ENCODE measurements around the gene CALCOCO2. TPM values are rescaled to one million over a fixed set of nuclear protein-coding genes. Genes with fewer than 3 reads are reported as not detected.
A peak's percentile ranks its signal among the peaks of the same experiment; 100 is the strongest.

CALCOCO2 gene
- total and polyA plus RNA-seq, 10 of the 15 experiments (the other 5 are each of a cell fraction or from before 2014, with no cell fraction given), result 20.2 to 138 (median 53.1) TPM

- 26% methylated on average over 2 of the region's 2 CpGs for WGBS (ENCODE audit: insufficient coverage, insufficient replicate concordance, low lambda C conversion rate, missing lambda C conversion rate)
- Histone ChIP-seq H3K4me1 (ENCODE audit: control insufficient read depth, insufficient read depth, low read length) (peaks cover 27% of the 10 kb centered on the region), H3K27ac (ENCODE audit: control insufficient read depth, insufficient read depth) (peak overlapping the region; percentile 83), H3K36me3 (ENCODE audit: control insufficient read depth in 2 of 2, insufficient read depth in 2 of 2, low read length in 1 of 2) (peaks cover 0 to 12% of the 10 kb centered on the region in 2 experiments), H2AFZ (ENCODE audit: control insufficient read depth, low read depth, low read length) (no peak overlapping the region), H3K9ac (ENCODE audit: control insufficient read depth, insufficient read depth, low read length) (peak overlapping the region; percentile 84), H3K4me2 (ENCODE audit: control insufficient read depth, insufficient read depth) (peak overlapping the region; percentile 73), H3K9me3 (replicated peaks; ENCODE audit: control insufficient read depth, insufficient read depth, low read length) (no peaks in the 10 kb centered on the region), H3K27me3 (replicated peaks in 1 of 2; ENCODE audit: control insufficient read depth in 2 of 2, insufficient read depth in 2 of 2, low read length in 1 of 2) (no peaks in the 10 kb centered on the region), H3K79me2 (ENCODE audit: control insufficient read depth, insufficient read depth, low read length) (peaks cover 72% of the 10 kb centered on the region), H4K20me1 (ENCODE audit: control insufficient read depth, insufficient read depth) (no peaks in the 10 kb centered on the region), H3K4me3 (peak overlapping the region; percentile 84)
- DNase-seq (ENCODE audit: low read depth, low spot score), result no peak
- intact Hi-C loops (cut with micrococcal nuclease; ENCODE audit: unreplicated experiment), result no loop called here
- in situ Hi-C loops (cut with MboI), result no loop called here
- no TSS peak for BruUV-seq (replicated peaks)
- no peak for FAIRE-seq
- no peak for ATAC-seq
- ChIA-PET SMC1A (ENCODE audit: uncharacterized antibody, unreplicated experiment) (interaction anchor here (0.8 to 1.1 kb wide), 3 partner anchors 9 to 101 kb away, joined by 3 read pairs; no protein-coding TSS in a partner anchor), POLR2A (interaction anchor here (0.6 to 1.1 kb wide), 2 partner anchors 18 to 89 kb away, joined by 3 read pairs; partner anchors contain the start of gene ATP5MC1), RAD21 (ENCODE audit: unreplicated experiment) (interaction anchor here (1.0 to 1.2 kb wide), 2 partner anchors 18 to 122 kb away, joined by 4 read pairs; partner anchors contain the start of gene ATP5MC1), CTCF (interaction anchor here (1.0 to 1.9 kb wide), 2 partner anchors 10 to 26 kb away, joined by 3 to 7 read pairs; no protein-coding TSS in a partner anchor)
- TF ChIP-seq GABPA (IDR thresholded peaks at IDR 0.05; ENCODE audit: low read depth) (no peak), BACH1 (IDR thresholded peaks at IDR 0.05; ENCODE audit: borderline replicate concordance) (no peak), ATF3 (IDR thresholded peaks at IDR 0.05; ENCODE audit: borderline replicate concordance, extremely low read depth, low read depth, low read length) (no peak), SKIL (IDR thresholded peaks at IDR 0.05; ENCODE audit: low read depth, poor library complexity, severe bottlenecking) (no peak), ZNF622 (IDR thresholded peaks at IDR 0.05) (no peak), TBL1XR1 (IDR thresholded peaks at IDR 0.05; ENCODE audit: low read depth, low read length) (no peak), ZNF592 (IDR thresholded peaks at IDR 0.05) (no peak), SRF (IDR thresholded peaks at IDR 0.05; ENCODE audit: low read depth in 2 of 2, low read length in 2 of 2) (no peak), RAD51 (IDR thresholded peaks at IDR 0.05) (no peak), ZBED1 (IDR thresholded peaks at IDR 0.05; ENCODE audit: borderline replicate concordance) (no peak), STAT3 (IDR thresholded peaks at IDR 0.05; ENCODE audit: low read depth, low read length) (no peak), IKZF2 (IDR thresholded peaks at IDR 0.05) (no peak), FOXK2 (IDR thresholded peaks at IDR 0.05) (no peak), SPI1 (IDR thresholded peaks at IDR 0.05; ENCODE audit: borderline replicate concordance, insufficient read depth, low read depth, low read length) (peak; percentile 47; the same call in 1 of the 2 replicates), SMARCA5 (IDR thresholded peaks at IDR 0.05) (no peak), POLR2AphosphoS5 (IDR thresholded peaks at IDR 0.05; ENCODE audit: low read length) (no peak; the same call in 1 of the 2 replicates), TCF3 (IDR thresholded peaks at IDR 0.05; ENCODE audit: borderline replicate concordance, insufficient read depth, low read depth, low read length) (no peak)
These were observed 79.5 kb downstream of the CALCOCO2 start for GRCh38 chr17:48910370-48910769.
